HG03460 (cell line): ENCODE measurements around the gene CDA.

Experiments
- ATAC-seq: cut with Tn5 transposase; IDR thresholded peaks from one replicate; pipeline ENCODE4 v1.9.1; 2021; ENCODE audit not compliant: unreplicated experiment

Gene CDA

DNA sequence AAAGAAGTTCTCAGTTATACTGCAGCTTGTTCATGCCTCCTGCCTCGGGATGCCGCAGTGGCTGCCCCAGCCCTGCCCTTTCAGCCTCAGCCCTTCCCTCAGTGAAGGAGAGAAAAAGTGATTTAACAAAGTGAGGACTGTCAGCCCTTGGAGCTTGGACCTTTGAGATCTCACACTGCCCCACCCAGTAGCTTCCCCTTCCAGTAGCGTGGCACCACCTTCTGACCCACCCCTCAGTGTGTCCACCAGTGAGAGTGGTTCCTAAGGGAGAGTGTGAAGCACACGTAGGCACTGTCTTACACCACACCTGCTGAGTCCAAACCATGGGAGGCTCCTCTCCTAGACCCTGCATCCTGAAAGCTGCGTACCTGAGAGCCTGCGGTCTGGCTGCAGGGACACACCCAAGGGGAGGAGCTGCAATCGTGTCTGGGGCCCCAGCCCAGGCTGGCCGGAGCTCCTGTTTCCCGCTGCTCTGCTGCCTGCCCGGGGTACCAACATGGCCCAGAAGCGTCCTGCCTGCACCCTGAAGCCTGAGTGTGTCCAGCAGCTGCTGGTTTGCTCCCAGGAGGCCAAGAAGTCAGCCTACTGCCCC, at the start of gene CDA:
CDA (plus strand) TSS at position 464 of the 592 bp plus-strand sequence; CDS start at position 497, 33 bp downstream.
- no peak for ATAC-seq

DNA sequence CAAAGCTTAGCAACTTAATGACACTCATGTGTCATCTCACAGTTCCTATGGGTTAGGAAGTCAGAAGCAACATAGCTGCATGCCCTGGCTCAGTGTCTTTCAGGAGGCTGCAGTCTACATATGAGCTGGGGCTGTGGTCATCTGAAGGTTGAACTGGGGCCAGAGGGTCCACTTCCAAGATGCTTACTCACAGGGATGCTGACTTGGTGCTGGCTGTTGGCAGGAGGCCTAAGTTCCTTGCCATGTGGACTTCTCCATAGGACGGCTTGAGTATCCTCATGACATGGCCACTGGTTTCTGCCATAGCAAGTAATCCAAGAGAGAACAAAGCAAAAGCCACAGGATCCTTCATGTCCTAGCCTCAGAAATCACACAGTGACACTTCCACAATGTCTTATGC, 48.6 kb upstream of the CDA start:
- ATAC-seq, result no peak

DNA sequence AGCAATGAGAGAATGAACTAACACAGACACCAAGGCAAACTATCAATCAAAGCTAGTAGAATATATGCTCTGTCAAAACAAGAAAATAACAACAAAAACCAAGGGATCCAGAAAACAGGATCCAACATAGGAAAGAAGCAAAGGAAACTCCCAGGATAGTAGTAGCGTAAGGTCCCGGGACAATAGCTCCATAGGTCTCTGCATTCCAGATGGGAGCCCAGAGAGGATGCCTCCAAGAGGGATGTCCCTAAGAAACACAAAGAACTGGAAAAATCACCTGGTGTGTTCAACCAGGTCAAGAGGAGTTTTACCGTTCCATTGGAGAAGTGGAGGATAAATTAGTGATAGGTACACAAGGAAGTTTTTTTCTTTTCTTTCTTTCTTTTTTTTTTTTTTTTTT, 42.3 kb upstream of the CDA start:
- no peak for ATAC-seq

DNA sequence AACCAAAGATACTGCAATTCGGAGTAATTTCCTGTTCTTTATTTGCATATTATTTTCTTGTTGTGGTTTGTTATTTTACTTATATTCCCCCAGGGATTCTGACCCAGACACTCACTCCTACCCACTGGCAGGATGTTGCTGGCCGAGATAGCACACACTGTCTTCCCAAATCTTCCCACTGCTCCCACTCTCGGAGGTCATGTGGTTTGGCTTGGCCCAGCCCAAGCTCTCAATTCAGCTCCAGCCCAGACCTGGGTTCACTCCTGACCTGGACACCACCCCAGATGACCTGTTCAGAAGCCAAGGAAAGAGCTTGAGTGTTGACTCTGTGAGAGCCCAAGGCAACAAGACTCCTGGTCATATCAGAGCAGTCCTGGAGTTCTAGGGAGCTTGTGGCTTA, 37.7 kb upstream of the CDA start:
- ATAC-seq, result no peak

DNA sequence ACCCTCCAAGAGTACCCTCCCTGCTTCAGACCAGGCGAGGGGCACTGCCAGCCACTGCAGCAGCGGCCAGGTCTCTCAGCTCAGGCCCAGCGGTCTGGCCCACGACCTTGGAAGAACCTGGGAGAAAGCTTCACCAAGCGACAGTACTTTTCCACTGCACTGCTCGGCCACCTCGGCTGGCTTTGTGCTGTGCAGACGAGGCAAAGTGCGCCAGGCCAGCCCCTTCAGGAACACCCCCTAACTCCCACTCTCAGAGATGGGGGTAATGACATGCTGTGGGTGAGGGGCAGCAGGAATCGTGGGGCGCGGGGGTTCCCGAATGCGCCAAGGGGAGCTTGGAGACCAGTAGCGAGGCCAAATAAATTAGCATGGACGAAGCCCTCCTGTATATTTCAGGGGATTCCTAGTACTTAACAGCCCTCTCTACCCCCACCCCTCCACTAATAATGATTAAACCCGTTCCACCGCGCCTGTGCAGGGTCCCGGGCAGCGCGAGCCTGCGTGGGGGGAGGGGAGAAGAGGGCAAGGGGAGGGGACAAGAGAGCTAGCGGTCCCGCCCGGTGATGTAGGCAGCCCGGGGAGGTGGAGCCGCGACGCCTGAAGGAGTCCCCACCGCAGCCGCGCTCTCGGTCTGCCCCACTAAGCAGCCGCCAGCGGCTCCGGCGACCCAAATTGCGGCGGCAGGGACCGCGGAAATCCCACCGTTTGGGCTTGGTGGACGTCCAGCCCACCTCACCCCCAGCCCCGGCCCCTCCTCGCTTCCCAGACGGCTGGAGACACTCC, 36.8 kb upstream of the CDA start, which contains the start of gene FAM43B:
FAM43B (plus strand) TSS at position 629 of the 783 bp plus-strand sequence. CDS start 401 bp downstream, outside the sequence.
- ATAC-seq, result no peak

DNA sequence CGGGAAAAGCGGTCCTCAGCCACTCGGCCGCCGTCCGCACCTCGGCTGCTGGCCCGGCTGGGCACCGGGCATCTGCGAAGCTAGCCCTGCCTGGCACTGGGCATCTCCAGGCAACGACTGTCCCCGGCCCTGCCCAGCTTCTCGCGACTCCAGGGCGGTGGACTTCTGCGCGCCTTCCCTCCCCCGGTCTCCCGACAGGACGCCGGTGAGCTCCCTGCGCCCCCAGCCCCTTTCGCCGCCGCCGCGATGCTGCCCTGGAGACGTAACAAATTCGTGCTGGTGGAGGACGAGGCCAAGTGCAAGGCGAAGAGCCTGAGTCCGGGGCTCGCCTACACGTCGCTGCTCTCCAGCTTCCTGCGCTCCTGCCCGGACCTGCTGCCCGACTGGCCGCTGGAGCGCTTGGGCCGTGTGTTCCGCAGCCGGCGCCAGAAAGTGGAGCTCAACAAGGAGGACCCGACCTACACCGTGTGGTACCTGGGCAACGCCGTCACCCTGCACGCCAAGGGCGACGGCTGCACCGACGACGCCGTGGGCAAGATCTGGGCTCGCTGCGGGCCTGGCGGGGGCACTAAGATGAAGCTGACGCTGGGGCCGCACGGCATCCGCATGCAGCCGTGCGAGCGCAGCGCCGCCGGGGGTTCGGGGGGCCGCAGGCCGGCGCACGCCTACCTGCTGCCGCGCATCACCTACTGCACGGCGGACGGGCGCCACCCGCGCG, 36.0 kb upstream of the CDA start:
- no peak for ATAC-seq

DNA sequence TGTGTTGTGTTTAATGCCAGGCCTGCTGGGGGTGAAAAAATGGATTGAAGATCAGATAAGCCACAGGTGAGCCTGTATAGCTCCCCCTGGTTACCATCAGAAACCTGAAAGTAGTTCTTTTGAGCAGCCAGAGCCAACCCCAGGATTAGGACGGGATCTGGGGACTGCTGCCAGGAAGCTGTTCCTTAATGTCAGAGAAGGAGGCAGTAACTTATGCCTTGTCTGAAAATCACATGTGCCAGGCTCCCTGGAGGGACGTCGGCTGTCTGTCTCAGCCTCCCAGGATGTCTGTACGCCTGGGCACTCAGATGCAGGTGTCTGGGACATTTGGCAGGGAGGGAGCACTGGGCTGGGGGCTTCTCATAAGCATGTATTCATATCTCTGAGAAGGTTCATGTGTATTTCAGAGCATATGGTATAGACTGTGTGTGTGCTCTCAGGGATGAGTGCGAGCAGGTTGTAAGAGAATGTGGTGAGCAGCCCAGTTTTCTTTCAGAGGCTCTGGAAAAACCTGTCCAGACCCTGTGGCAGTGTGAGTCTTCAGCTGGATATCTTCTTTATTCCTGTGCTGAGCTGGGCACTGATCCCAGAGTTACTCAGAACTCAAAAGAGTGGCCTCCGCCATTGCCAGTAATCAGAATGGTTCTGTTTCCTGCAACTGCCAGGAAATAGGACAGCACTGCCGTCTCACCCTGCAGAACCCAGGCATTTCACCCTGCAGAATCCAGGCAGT, 33.7 kb upstream of the CDA start:
- ATAC-seq, result no peak

DNA sequence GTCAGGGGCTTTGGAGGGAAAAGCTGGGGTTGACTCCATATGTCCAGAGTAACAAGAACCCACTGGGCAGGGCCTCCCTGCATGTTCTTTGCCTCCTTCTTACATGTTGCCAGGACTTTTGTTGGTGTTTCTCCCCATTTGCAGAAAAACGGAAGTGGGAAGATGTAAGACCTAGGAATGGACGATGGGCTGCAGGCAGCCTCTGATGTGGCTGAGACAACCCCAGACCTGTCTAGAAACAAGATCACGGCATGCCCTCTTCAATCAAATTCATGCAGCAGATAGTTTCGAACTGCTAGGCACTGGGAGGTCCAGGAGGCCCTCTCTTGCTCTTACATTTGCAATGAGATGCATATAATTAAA, 33.2 kb upstream of the CDA start:
- ATAC-seq, result no peak

DNA sequence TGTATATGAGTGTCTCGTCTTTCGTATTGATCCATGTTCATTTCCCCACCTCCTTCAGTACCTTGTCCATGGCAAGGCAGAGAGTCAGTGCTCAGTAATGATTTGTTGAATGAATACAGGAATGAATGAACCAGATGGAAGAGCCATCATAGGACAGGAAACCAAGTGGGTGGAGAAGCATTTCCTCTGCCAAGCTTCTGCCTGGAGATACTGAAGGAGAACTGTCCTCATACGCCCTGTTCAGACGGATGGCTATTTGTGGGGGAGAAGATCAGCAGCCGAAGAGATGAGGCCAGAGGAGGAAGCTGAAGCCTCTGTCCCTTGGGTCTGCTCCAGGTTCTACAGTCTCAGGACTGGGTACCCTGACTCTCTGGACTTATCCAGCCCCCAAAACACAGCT, 30.7 kb upstream of the CDA start:
- ATAC-seq, result no peak

DNA sequence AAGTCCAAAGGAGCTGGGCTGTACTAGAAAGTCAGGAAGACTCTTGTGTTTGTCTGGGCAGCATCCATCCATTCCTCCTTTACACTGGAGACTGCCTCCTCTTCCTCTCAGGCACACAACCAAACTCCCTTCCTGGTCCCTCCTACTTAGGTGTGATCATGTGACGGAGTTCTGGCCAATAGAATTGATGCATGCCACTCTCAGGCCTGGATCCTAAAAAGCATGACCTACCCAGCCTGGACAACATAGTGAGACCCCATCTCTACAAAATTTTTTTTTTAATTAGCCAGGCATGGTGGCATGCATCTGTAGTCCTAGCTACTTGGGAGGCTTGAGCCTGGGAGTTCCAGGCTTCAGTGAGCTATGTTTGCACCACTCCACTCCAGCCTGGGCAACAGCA, 27.9 kb upstream of the CDA start:
- ATAC-seq, result no peak

DNA sequence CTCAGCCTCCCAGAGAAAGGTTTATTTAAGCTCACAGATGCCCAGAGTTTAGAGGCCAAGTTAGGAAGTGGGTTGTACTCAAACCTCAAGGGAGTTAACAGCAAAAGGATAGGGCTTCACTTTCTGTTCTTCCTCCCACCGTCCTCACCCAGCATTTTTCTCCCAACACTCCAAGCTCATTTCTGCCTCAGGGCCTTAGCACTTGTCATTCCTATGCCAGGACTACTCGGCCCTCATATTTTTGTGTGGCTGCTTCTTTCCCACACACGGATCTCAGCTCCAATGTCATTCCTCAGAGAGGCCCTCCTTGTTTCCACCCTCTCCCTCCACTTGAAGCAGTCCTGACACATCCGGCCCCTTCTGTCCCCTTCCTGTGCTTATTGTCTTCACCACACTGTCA, 23.7 kb upstream of the CDA start:
- ATAC-seq, result no peak

DNA sequence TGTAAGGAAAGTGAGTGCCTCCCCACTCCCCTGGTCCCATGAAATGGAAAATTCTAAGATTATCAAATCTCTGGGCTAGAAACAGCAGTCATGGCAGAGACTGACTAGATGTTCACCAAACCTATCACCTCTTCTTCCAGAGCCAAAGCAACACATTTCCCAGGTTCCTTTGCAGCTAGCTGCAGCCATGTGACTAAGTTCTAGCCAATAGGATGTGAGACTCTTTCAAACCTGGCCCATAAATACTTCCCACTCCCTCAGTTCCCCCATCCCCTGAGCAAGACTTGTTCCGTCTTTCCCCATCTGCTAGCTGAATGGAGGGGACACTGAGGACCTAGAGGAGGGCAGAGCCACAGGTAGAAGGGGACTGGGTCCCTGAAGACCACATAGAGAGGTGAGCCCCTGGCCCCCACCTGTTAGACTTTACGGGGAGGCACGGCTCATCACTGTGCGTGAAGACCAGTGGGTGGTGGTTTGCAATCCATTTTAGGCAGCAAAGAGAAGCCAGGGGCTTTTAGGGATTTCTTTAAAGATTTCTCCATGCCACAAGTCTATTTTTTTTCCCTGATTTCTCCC, 19.3 kb upstream of the CDA start:
- ATAC-seq, result no peak

DNA sequence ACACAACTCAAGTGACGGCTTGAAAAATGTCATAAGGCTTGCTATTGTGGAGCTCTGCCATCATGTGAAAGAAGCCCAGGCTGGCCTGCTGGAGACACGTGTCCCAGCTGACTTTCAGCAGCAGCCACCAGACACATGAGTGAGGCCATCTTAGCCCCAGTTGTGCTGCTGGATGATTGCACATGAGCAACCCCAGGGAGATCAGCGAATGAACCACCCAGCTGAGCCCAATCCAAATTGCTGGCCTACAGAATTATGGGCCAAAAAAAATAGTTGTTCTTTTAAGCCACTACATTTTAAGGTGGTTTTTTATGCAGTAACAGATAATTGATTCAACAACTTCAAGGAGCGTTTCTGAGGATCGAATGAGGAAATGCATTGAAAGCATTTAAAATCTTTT, 17.5 kb upstream of the CDA start:
- no peak for ATAC-seq

DNA sequence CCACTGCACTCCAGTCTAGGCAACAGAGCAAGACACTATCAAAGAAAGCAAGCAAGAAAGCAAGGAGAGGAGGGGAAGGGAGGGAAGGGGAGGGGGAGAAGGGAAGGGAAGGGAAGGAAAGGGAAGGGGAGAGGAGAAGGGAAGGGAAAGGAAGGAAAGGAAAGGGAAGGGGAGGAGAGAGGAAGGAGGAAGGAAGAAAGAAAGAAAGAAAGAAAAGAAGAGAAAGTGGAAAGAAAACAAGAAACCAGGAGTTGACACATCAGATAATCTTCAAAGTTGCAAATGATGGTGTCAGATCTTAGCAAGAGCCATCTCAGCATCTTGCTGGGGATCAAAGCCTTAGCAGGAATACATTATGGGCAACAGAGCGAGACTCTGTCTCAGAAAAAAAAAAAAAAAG, 14.9 kb upstream of the CDA start:
- no peak for ATAC-seq

DNA sequence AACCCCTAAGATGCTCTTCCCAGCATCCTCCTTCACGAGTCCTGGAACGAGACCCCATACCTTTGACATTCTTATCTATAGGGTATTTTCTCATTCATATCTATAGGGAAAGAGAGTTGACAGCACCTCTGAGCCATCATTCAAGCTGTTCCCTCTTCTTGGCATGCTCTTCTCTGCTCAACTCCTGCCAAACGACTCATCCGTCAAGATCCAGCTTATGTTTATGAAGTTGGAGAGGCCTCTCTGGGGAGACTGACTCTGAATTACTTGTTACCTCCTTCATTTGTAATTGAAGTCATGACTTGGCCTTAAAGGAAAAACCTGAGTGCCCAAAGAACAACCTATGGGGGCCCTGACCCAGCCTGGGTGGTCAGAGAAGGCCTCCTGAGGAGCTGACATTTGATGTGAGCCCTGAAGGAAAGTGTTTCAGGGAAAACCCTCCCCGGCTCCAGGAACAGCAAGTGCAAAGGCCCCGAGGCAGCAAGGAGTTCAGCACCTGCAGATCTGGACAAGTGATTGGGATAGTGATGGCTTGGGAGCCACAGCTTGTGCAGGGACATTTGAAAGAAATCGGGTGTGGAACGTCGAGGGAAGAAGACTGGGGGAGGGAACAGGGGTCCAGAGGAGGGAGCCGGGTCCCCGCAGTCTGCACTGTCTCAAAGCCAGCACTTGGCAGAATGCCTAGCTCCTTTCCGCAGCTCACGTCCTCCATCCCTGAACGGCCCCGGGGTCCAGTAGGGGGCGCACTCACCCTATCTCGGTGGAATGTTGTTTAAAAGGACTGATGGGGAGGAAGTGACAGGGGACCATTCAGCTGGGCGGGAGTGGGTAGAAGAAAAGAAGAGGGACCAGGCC, 14.0 kb upstream of the CDA start:
- no peak for ATAC-seq

DNA sequence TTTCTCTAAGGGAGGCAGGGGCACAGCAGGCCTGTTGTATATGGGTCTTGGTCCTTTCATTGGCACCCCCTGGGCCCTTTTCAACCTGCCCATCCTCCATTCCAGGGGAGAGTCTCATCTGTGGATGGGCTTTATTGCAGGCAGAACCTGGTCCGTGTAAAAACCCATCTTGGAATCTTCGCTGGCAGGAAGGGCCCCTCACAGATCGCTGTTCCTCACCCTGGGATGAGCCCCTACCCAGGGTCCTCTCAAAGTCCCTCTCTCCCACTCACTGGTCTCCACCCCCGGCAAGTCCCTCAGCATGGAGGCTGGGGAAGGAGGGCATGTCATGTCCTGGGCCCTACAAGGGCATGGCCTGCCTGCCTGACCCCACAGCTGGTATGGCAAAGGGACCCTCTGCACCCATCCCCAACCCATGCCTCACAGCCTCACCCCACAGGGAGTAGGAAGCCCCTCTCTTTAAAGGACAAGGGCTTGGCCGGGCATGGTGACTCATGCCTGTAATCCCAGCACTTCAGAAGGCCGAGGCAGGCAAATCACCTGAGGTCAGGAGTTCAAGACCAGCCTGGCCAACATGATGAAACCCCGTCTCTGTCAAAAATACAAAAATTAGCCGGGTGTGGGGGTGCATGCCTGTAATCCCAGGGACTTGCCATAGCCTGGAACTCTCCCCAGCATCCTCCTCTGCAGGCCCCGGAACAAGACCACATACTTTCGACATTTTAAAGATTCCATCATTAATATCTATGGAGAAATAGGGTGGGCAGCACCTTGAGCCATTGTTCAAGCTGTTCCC, 13.2 kb upstream of the CDA start:
- no peak for ATAC-seq

DNA sequence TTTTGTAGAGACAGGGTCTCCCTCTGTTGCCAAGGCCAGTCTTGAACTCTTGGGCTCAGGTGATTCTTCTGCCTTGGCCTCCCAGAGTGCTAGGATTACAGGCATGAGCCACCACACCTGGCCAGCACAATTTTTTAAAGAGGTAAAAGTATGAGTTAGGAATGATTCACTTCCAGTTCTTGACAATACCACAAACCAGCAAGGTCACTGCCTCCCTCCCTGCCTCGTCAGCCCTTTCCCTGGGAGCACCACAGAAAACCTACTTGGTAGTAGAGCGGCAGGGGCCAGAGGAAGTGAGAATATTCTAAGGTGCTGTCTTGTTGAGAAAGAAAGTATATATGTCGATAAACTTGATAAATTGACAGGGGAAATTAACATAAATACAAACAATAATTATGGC, 10.8 kb upstream of the CDA start:
- ATAC-seq, result no peak

DNA sequence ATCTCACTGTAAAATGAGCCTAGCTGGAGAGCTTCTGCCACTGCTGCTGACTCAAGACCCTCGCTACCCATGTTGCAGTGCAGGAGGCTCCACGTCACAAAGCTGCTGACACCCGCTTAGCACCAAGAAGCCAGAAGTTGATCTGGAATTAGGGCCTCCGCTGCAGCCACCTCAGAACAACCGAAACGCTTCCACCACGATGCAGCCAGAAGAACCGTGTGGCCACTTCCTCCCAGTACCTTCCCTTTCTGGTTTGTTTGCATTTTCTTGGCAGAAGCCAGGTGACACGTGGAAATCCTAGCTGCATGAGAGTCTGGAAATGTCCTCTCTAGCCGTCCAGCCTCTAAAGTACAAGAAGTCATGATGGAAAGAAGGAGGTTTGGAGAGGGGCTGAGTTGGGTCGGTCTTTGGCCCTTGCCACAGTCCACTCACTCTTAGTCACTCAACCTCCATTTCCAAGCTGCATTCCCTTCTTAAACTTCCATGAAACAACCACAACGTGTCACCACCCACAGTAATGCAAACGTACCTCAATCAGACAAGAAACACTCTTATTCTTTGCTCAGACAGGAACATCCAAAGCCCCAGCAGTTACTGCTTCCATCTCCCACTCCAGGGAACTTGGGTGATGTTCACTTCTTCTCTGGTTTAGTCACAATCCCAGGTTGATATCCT, 10.0 kb upstream of the CDA start:
- ATAC-seq, result no peak

DNA sequence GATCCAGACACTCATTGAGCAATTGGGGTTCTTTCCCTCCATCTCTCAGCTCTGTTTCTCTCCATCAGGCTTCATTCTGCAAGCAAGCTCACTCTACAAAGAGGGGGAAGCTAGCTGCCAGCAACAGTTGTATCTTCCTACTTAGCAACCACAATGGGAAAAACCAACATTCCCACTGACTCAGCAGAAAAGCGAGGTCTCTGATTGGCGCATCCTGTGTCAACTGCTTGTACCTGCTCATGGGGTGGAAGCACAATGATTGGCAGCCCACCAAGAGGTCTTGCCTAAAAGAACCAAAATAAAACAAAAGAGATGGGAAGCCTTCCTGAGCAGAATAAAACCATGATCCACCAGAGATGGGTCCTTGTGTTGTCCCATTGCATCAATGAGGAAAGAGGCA, 4.0 kb upstream of the CDA start:
- ATAC-seq, result no peak
